HG02798 (cell line): ENCODE results near the gene BRD3.
A peak's percentile ranks its signal among the peaks of the same experiment; 100 is the strongest.

Source experiments
- ATAC-seq: cut with Tn5 transposase; IDR thresholded peaks from one replicate; pipeline ENCODE4 v1.9.1; 2021; ENCODE audit warnings: mild to moderate bottlenecking; ENCODE audit not compliant: unreplicated experiment, poor library complexity

Gene BRD3

GRCh38 chr9:134066913-134067851 is 644 bp downstream of the BRD3 start:
- peak; percentile 5 for ATAC-seq

- ATAC-seq: no peak
These were observed 1.3 kb downstream of the BRD3 start for GRCh38 chr9:134066526-134066912.

- ATAC-seq: peak; percentile 20
These were observed 2.0 kb downstream of the BRD3 start for GRCh38 chr9:134065612-134066419.

GRCh38 chr9:134064711-134065110 is 3.1 kb downstream of the BRD3 start:
- no peak for ATAC-seq

GRCh38 chr9:134063571-134064450 is 4.0 kb downstream of the BRD3 start:
- ATAC-seq: no peak

- no peak for ATAC-seq
These were observed 4.7 kb downstream of the BRD3 start for GRCh38 chr9:134063088-134063570.

GRCh38 chr9:134062461-134063087 is 5.3 kb downstream of the BRD3 start:
- no peak for ATAC-seq

GRCh38 chr9:134061688-134062371 is 6.0 kb downstream of the BRD3 start:
- ATAC-seq: no peak

GRCh38 chr9:134061019-134061687 is 6.7 kb downstream of the BRD3 start:
- ATAC-seq: no peak

- ATAC-seq: no peak
These were observed 7.3 kb downstream of the BRD3 start for GRCh38 chr9:134060546-134060945.

- ATAC-seq: peak; percentile 77
These were observed 8.0 kb downstream of the BRD3 start for GRCh38 chr9:134059661-134060395.

- ATAC-seq: no peak
These were observed 8.6 kb downstream of the BRD3 start for GRCh38 chr9:134059188-134059641.

- ATAC-seq: no peak
These were observed 9.1 kb downstream of the BRD3 start for GRCh38 chr9:134058716-134059115.

- ATAC-seq: no peak
These were observed 9.8 kb downstream of the BRD3 start for GRCh38 chr9:134057751-134058701.

- no peak for ATAC-seq
These were observed 10.5 kb downstream of the BRD3 start for GRCh38 chr9:134057307-134057657.

GRCh38 chr9:134056483-134057306 is 11.1 kb downstream of the BRD3 start:
- ATAC-seq: no peak
